Measurements from ENCODE around the gene FAM81B.

GRCh38 chr5:95393279-95393678 is 2.1 kb downstream of the FAM81B start:
- no peak for TF ChIP-seq CTCF (IDR thresholded peaks at IDR 0.05; ENCODE audit: insufficient read depth, low read length, poor library complexity, severe bottlenecking)
- no peak for TF ChIP-seq EZH2phosphoT487 (conservative IDR thresholded peaks at IDR 0.05; ENCODE audit: low read length)
